ENCODE measurements around the gene SERPINA5. TPM values are rescaled to one million over a fixed set of nuclear protein-coding genes. Genes with fewer than 3 reads are reported as not detected.

SERPINA5 gene
- total and polyA plus RNA-seq, 2 donors, result 0.24 to 1.7 TPM

GRCh38 chr14:94583557-94583956 lies 2.3 kb downstream of the SERPINA5 start:
- H3K27ac ChIP-seq (ENCODE audit: low read depth in 1 of 2, low read length in 1 of 2), result no peak overlapping the region
- no peak overlapping the region for H3K4me3 ChIP-seq (ENCODE audit: low read length in 2 of 2)
- H3K27me3 ChIP-seq (ENCODE audit: control insufficient read depth in 2 of 2, insufficient read depth in 1 of 2, low read length in 1 of 2), result no peaks in the 10 kb centered on the region
- no peaks in the 10 kb centered on the region for H3K9me3 ChIP-seq (ENCODE audit: control insufficient read depth in 2 of 2, insufficient read depth in 1 of 2, low read length in 1 of 2)
- H3K36me3 ChIP-seq (ENCODE audit: control insufficient read depth in 2 of 2, insufficient read depth in 2 of 2, low read length in 1 of 2), result no peaks in the 10 kb centered on the region
- DNase-seq (ENCODE audit: low read depth in 6 of 9, low spot score in 9 of 9), result no peak
- H3K4me1 ChIP-seq (ENCODE audit: control insufficient read depth in 2 of 2, insufficient read depth in 2 of 2, low read length in 2 of 2), result no peaks in the 10 kb centered on the region
- WGBS, result 91% methylated on average over 4 of the region's 4 CpGs

DNA sequence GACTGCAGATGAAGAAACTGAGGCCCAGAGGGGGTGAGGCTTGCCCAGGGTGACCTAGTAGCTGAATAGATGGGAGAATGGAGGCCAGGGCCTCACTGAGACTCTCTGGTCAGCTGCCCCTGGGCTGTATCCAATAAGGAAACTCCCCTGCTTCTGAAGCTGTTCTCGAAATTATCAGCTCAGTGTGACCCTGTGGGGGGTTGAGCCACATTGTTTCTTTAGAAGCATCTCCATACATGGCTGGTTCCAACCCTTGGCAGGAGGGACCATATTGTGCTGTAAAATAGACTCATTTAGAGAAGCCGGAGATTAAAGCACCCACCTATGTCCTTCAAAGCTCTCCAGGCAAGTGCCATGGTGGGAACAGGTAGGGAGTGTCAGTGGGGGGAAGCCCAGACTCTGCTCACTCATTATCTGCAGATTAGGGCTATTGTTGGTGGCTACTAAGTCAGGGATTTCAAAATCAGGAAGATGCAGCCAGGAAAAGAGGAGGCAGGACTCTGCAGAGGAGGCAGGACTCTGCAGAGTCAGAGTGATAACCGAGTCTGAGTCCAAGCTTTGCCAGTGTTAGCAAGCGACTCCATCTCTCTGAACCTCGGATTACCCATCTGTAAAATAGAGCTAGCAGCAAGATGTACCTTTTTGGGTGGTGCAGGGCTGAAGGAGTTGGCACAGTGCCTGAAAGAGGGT lies 3.5 kb downstream of the SERPINA5 start:
- Histone ChIP-seq H3K27ac (ENCODE audit: low read depth in 1 of 2, low read length in 1 of 2) (no peak overlapping the region), H3K27me3 (ENCODE audit: control insufficient read depth in 2 of 2, insufficient read depth in 1 of 2, low read length in 1 of 2) (no peaks in the 10 kb centered on the region), H3K9me3 (ENCODE audit: control insufficient read depth in 2 of 2, insufficient read depth in 1 of 2, low read length in 1 of 2) (no peaks in the 10 kb centered on the region), H3K36me3 (ENCODE audit: control insufficient read depth in 2 of 2, insufficient read depth in 2 of 2, low read length in 1 of 2) (no peaks in the 10 kb centered on the region), H3K4me1 (ENCODE audit: control insufficient read depth in 2 of 2, insufficient read depth in 2 of 2, low read length in 2 of 2) (no peaks in the 10 kb centered on the region), H3K4me3 (ENCODE audit: low read length in 2 of 2) (no peak overlapping the region)
- 84% methylated on average over 5 of the region's 5 CpGs for WGBS
- DNase-seq (ENCODE audit: low read depth in 6 of 9, low spot score in 9 of 9), result no peak

GRCh38 chr14:94586635-94587034 lies 5.4 kb downstream of the SERPINA5 start:
- Histone ChIP-seq H3K9me3 (ENCODE audit: control insufficient read depth in 2 of 2, insufficient read depth in 1 of 2, low read length in 1 of 2) (no peaks in the 10 kb centered on the region), H3K4me3 (ENCODE audit: low read length in 2 of 2) (no peak overlapping the region), H3K4me1 (ENCODE audit: control insufficient read depth in 2 of 2, insufficient read depth in 2 of 2, low read length in 2 of 2) (no peaks in the 10 kb centered on the region), H3K36me3 (ENCODE audit: control insufficient read depth in 2 of 2, insufficient read depth in 2 of 2, low read length in 1 of 2) (no peaks in the 10 kb centered on the region), H3K27ac (ENCODE audit: low read depth in 1 of 2, low read length in 1 of 2) (no peak overlapping the region), H3K27me3 (ENCODE audit: control insufficient read depth in 2 of 2, insufficient read depth in 1 of 2, low read length in 1 of 2) (no peaks in the 10 kb centered on the region)
- 87% methylated on average over 4 of the region's 4 CpGs for WGBS
- no peak for DNase-seq (ENCODE audit: low read depth in 6 of 9, low spot score in 9 of 9)

DNA sequence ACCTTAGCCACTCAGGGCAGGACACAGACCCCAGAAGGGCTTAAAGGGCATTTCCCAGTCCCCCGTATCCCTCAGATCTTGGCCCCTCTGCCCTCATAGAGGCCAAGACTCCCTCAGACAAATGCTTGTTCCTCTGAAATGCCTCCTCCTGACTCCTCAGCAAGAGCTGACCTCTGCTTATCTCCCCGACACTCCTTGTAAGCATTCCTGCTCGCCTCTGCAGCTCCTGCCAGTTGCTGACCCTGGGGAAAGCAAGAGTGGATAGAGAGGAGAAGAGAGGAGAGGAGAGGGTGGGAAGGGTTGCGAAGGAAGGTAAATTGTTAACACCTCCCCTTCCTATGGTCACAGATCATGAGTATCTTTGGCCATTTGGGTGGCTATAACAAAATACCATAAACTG lies 7.1 kb downstream of the SERPINA5 start:
- H3K4me3 ChIP-seq (ENCODE audit: low read length in 2 of 2), result no peak overlapping the region
- WGBS, result 89% methylated on average over 4 of the region's 4 CpGs
- H3K27ac ChIP-seq (ENCODE audit: low read depth in 1 of 2, low read length in 1 of 2), result no peak overlapping the region
- no peaks in the 10 kb centered on the region for H3K27me3 ChIP-seq (ENCODE audit: control insufficient read depth in 2 of 2, insufficient read depth in 1 of 2, low read length in 1 of 2)
- H3K36me3 ChIP-seq (ENCODE audit: control insufficient read depth in 2 of 2, insufficient read depth in 2 of 2, low read length in 1 of 2), result no peaks in the 10 kb centered on the region
- no peak for DNase-seq (ENCODE audit: low read depth in 6 of 9, low spot score in 9 of 9)
- no peaks in the 10 kb centered on the region for H3K4me1 ChIP-seq (ENCODE audit: control insufficient read depth in 2 of 2, insufficient read depth in 2 of 2, low read length in 2 of 2)
- no peaks in the 10 kb centered on the region for H3K9me3 ChIP-seq (ENCODE audit: control insufficient read depth in 2 of 2, insufficient read depth in 1 of 2, low read length in 1 of 2)

DNA sequence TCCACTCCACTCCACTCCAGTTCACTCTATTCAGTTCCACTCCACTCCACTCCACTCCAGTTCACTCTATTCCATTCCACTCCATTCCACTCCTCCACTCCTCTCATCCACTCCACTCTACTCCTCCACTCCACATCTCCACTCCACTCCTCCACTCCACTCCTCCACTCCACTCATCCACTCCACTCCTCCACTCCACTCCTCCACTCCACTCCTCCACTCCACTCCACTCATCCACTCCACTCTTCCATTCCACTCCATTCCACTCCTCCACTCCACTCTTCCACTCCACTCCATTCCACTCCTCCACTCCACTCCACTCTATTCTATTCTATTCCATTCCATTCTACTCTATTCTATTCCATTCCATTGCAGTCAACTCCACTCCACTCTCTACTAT lies 9.8 kb downstream of the SERPINA5 start:
- no peak for DNase-seq (ENCODE audit: low read depth in 6 of 9, low spot score in 9 of 9)
- H3K27me3 ChIP-seq (ENCODE audit: control insufficient read depth in 2 of 2, insufficient read depth in 1 of 2, low read length in 1 of 2), result no peaks in the 10 kb centered on the region
- H3K9me3 ChIP-seq (ENCODE audit: control insufficient read depth in 2 of 2, insufficient read depth in 1 of 2, low read length in 1 of 2), result no peaks in the 10 kb centered on the region
- H3K36me3 ChIP-seq (ENCODE audit: control insufficient read depth in 2 of 2, insufficient read depth in 2 of 2, low read length in 1 of 2), result no peaks in the 10 kb centered on the region
- no peaks in the 10 kb centered on the region for H3K4me1 ChIP-seq (ENCODE audit: control insufficient read depth in 2 of 2, insufficient read depth in 2 of 2, low read length in 2 of 2)
- H3K4me3 ChIP-seq (ENCODE audit: low read length in 2 of 2), result no peak overlapping the region
- no peak overlapping the region for H3K27ac ChIP-seq (ENCODE audit: low read depth in 1 of 2, low read length in 1 of 2)

DNA sequence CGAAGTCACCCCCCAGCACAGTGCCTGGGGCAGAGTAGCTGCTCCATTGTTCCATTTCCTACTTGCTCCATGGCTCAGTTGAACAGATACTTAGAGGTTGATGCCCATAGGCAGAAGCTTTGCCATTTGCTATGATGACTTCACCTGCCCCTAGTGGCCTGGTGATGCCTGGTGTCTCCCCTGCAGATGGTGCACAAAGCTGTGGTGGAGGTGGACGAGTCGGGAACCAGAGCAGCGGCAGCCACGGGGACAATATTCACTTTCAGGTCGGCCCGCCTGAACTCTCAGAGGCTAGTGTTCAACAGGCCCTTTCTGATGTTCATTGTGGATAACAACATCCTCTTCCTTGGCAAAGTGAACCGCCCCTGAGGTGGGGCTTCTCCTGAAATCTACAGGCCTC lies 10.6 kb downstream of the SERPINA5 start:
- no peak overlapping the region for H3K27ac ChIP-seq (ENCODE audit: low read depth in 1 of 2, low read length in 1 of 2)
- WGBS, result 94% methylated on average over 8 of the region's 8 CpGs
- DNase-seq (ENCODE audit: low read depth in 6 of 9, low spot score in 9 of 9), result no peak

GRCh38 chr14:94592457-94592856 lies 11.2 kb downstream of the SERPINA5 start:
- no peaks in the 10 kb centered on the region for H3K4me1 ChIP-seq (ENCODE audit: control insufficient read depth in 2 of 2, insufficient read depth in 2 of 2, low read length in 2 of 2)
- no peaks in the 10 kb centered on the region for H3K36me3 ChIP-seq (ENCODE audit: control insufficient read depth in 2 of 2, insufficient read depth in 2 of 2, low read length in 1 of 2)
- no peak overlapping the region for H3K4me3 ChIP-seq (ENCODE audit: low read length in 2 of 2)
- no peaks in the 10 kb centered on the region for H3K9me3 ChIP-seq (ENCODE audit: control insufficient read depth in 2 of 2, insufficient read depth in 1 of 2, low read length in 1 of 2)
- no peak overlapping the region for H3K27ac ChIP-seq (ENCODE audit: low read depth in 1 of 2, low read length in 1 of 2)
- no peak for DNase-seq (ENCODE audit: low read depth in 6 of 9, low spot score in 9 of 9)
- H3K27me3 ChIP-seq (ENCODE audit: control insufficient read depth in 2 of 2, insufficient read depth in 1 of 2, low read length in 1 of 2), result no peaks in the 10 kb centered on the region

More for the DNA sequence above, 10.6 kb downstream of the SERPINA5 start:
- Histone ChIP-seq H3K4me3 (ENCODE audit: low read length in 2 of 2) (no peak overlapping the region), H3K36me3 (ENCODE audit: control insufficient read depth in 2 of 2, insufficient read depth in 2 of 2, low read length in 1 of 2) (no peaks in the 10 kb centered on the region), H3K9me3 (ENCODE audit: control insufficient read depth in 2 of 2, insufficient read depth in 1 of 2, low read length in 1 of 2) (no peaks in the 10 kb centered on the region), H3K27me3 (ENCODE audit: control insufficient read depth in 2 of 2, insufficient read depth in 1 of 2, low read length in 1 of 2) (no peaks in the 10 kb centered on the region), H3K4me1 (ENCODE audit: control insufficient read depth in 2 of 2, insufficient read depth in 2 of 2, low read length in 2 of 2) (no peaks in the 10 kb centered on the region)

DNA sequence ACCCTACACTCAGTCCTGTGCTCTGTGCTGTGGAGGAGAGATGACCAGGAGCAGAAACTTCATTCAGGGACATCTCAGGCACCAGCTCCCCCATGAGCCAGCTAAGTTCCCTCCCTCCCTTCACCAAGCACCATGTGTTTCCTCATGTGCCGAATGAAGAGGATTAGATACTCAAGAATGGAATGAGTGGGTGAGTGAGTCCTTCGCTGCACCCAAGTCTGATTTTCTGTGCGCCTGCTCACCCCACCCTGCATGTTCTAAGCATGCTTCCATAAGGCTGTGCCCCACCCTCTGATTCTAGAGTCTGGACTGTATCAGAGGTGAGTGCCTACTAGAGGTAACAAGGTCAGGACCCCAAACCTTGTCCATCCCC lies 12.1 kb downstream of the SERPINA5 start:
- Histone ChIP-seq H3K27ac (ENCODE audit: low read depth in 1 of 2, low read length in 1 of 2) (no peak overlapping the region), H3K4me1 (ENCODE audit: control insufficient read depth in 2 of 2, insufficient read depth in 2 of 2, low read length in 2 of 2) (no peaks in the 10 kb centered on the region), H3K9me3 (ENCODE audit: control insufficient read depth in 2 of 2, insufficient read depth in 1 of 2, low read length in 1 of 2) (no peaks in the 10 kb centered on the region), H3K4me3 (ENCODE audit: low read length in 2 of 2) (no peak overlapping the region), H3K27me3 (ENCODE audit: control insufficient read depth in 2 of 2, insufficient read depth in 1 of 2, low read length in 1 of 2) (no peaks in the 10 kb centered on the region), H3K36me3 (ENCODE audit: control insufficient read depth in 2 of 2, insufficient read depth in 2 of 2, low read length in 1 of 2) (no peaks in the 10 kb centered on the region)
- DNase-seq (ENCODE audit: low read depth in 6 of 9, low spot score in 9 of 9), result no peak
- 77% methylated on average over 3 of the region's 3 CpGs for WGBS

GRCh38 chr14:94593749-94594431 lies 12.7 kb downstream of the SERPINA5 start:
- H3K27me3 ChIP-seq (ENCODE audit: control insufficient read depth in 2 of 2, insufficient read depth in 1 of 2, low read length in 1 of 2), result no peaks in the 10 kb centered on the region
- WGBS, result 86% methylated on average over 4 of the region's 4 CpGs
- no peak overlapping the region for H3K4me3 ChIP-seq (ENCODE audit: low read length in 2 of 2)
- no peaks in the 10 kb centered on the region for H3K36me3 ChIP-seq (ENCODE audit: control insufficient read depth in 2 of 2, insufficient read depth in 2 of 2, low read length in 1 of 2)
- DNase-seq (ENCODE audit: low read depth in 6 of 9, low spot score in 9 of 9), result no peak
- no peak overlapping the region for H3K27ac ChIP-seq (ENCODE audit: low read depth in 1 of 2, low read length in 1 of 2)
- H3K9me3 ChIP-seq (ENCODE audit: control insufficient read depth in 2 of 2, insufficient read depth in 1 of 2, low read length in 1 of 2), result no peaks in the 10 kb centered on the region
- peaks cover 0 to 4% of the 10 kb centered on the region in 2 donors for H3K4me1 ChIP-seq (ENCODE audit: control insufficient read depth in 2 of 2, insufficient read depth in 2 of 2, low read length in 2 of 2)
